Retinal pigment epithelial cell (primary cell): ENCODE data around the gene NDUFC2.

Experiments
- DNase-seq: peaks from one replicate; pipeline ENCODE4 v3.0.0-alpha.2; 2010; ENCODE audit warnings: low read depth
- H3K4me3 ChIP-seq: 2 replicates; pipeline ENCODE4 v1.5.1; 2011; ENCODE audit warnings: mild to moderate bottlenecking, low read length, control low read depth, moderate library complexity
- TF ChIP-seq, protein P1 (sequence below): conservative IDR thresholded peaks from 2 replicates; pipeline ENCODE4 v1.5.1; 2011; ENCODE audit warnings: low read depth, low read length, control low read depth, inconsistent platforms

NDUFC2 gene

GRCh38 chr11:78079232-78080083, at the start of gene NDUFC2:
TSS of gene NDUFC2 (minus strand) at chr11:78079862. CDS start at chr11:78079744, 118 bp downstream.
- TF ChIP-seq, protein P1, sequence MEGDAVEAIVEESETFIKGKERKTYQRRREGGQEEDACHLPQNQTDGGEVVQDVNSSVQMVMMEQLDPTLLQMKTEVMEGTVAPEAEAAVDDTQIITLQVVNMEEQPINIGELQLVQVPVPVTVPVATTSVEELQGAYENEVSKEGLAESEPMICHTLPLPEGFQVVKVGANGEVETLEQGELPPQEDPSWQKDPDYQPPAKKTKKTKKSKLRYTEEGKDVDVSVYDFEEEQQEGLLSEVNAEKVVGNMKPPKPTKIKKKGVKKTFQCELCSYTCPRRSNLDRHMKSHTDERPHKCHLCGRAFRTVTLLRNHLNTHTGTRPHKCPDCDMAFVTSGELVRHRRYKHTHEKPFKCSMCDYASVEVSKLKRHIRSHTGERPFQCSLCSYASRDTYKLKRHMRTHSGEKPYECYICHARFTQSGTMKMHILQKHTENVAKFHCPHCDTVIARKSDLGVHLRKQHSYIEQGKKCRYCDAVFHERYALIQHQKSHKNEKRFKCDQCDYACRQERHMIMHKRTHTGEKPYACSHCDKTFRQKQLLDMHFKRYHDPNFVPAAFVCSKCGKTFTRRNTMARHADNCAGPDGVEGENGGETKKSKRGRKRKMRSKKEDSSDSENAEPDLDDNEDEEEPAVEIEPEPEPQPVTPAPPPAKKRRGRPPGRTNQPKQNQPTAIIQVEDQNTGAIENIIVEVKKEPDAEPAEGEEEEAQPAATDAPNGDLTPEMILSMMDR: no peak
- DNase-seq: peak; percentile 46
- H3K4me3 ChIP-seq: peak within 1 kb of the TSS; percentile 90

DNA sequence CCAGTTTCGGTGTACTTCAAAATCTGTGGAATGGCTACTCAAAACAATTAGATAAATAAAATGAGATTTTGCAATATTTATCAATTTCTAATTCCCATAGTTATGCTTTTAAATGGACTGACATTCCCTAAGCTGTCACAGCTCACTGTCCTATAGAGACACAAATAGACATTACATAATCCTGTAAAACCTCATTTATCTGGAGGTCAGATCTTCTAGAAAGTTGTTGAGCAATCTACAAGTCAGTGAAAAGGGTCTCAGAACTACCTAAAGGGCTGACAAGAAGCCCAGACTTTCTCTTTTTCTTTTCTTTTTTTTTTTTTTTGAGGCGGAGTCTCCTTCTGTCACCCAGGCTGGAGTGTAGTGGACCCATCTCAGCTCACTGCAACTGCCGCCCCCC, 47.7 kb upstream of the NDUFC2 start:
- no peak overlapping the region for H3K4me3 ChIP-seq
- TF ChIP-seq, protein P1: no peak
- DNase-seq: no peak

DNA sequence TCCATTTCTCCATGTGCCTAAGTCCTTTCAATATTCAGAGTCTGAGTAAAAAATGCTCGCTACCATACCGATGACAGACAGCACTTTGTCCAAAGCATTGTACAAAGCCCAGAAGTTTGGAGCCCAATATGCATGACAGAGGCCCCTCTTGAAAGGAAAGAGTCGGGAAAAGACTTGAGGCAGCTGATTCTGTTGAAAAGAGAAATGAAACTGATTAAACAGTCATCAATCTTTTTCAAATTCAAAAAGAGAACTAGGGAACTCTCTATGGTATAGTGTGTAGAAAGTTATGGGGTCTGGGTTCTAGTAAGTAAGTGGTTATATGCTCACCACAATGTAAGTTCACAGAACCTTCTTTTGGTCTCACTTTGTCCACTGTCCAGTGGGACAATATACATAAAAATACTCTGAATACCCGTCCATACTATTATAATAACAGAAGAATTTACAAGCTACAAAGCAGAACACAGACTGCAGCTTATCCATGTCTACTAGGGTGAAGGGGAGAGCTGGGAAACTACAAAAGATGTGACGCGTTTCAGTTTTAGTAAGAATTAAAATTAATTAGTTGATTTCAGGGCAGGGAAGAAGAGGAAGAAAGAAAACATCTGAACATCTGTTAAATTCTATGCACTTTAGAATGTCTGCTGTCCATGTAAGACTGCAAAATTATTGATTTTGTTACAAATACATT, 33.1 kb upstream of the NDUFC2 start:
- DNase-seq: no peak
- TF ChIP-seq, protein P1: no peak
- H3K4me3 ChIP-seq: no peak overlapping the region

DNA sequence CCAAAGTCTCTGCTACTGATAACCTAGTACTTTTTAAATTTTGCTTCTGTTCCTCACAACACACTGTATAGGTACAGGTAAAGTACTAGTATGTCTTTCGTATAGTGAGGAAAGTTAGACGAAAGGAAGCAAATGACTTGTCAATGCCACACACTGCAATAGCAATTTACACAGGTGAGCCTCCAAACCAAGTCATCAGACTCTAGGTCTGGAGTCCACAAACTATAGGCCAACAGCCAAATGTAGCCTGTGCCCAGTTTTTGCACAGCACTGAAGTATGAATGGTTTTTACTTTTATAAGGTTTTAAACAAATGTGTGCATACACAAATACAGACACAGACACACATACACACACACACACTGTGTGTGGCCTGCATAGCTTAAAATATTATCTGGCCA, 31.6 kb upstream of the NDUFC2 start:
- TF ChIP-seq, protein P1: no peak
- no peak for DNase-seq

GRCh38 chr11:78110830-78111229, 31.2 kb upstream of the NDUFC2 start:
- DNase-seq: no peak
- TF ChIP-seq, protein P1: no peak
- H3K4me3 ChIP-seq: no peak overlapping the region

More for the DNA sequence above, 31.6 kb upstream of the NDUFC2 start:
- H3K4me3 ChIP-seq: no peak overlapping the region

- no peak for DNase-seq
- no peak overlapping the region for H3K4me3 ChIP-seq
- TF ChIP-seq, protein P1: no peak
Measured at GRCh38 chr11:78110351-78110750, 30.7 kb upstream of the NDUFC2 start.
